T-helper 2 cell treated with Interferon-gamma antibody and Interleukin-4, amounts not matched to agents 5 μg/mL and 100 μg/mL, for 36 hours (primary cell): Measurements from ENCODE around the gene PHF2.

Source experiments
- DNase-seq: peaks from one replicate; pipeline ENCODE4 v3.0.0; 2021; ENCODE audit warnings: low spot score
- H3K27ac Mint-ChIP-seq: one replicate; pipeline ENCODE4 v1.8.0; 2021; ENCODE audit warnings: mild to moderate bottlenecking, mixed read lengths
- H3K27me3 Mint-ChIP-seq: one replicate; pipeline ENCODE4 v1.8.0; 2021; ENCODE audit warnings: low read depth, mixed read lengths
- H3K36me3 Mint-ChIP-seq: one replicate; pipeline ENCODE4 v1.8.0; 2021; ENCODE audit warnings: low read depth, mixed read lengths
- H3K4me1 Mint-ChIP-seq: one replicate; pipeline ENCODE4 v1.8.0; 2021; ENCODE audit warnings: low read depth, mixed read lengths
- H3K4me3 Mint-ChIP-seq: one replicate; pipeline ENCODE4 v1.8.0; 2022; ENCODE audit warnings: mild to moderate bottlenecking, moderate library complexity, mixed read lengths
- H3K9me3 Mint-ChIP-seq: one replicate; pipeline ENCODE4 v1.8.0; 2021; ENCODE audit warnings: mixed read lengths

PHF2 gene

GRCh38 chr9:93576258-93577077 is at the start of gene PHF2:
TSS of gene PHF2 (plus strand) at chr9:93576584. CDS start at chr9:93576774, 190 bp downstream.
- Mint-ChIP-seq H3K9me3 (no peaks in the 10 kb centered on the region), H3K27ac (peak within 1 kb of the TSS; percentile 89), H3K4me1 (peaks cover 22% of the 10 kb centered on the region), H3K36me3 (peaks cover 9% of the 10 kb centered on the region), H3K4me3 (peak within 1 kb of the TSS; percentile 88), H3K27me3 (no peaks in the 10 kb centered on the region)
- DNase-seq = peak; percentile 40

- H3K4me3 Mint-ChIP-seq = no peak overlapping the region
- H3K27me3 Mint-ChIP-seq = no peaks in the 10 kb centered on the region
These were observed 45.0 kb upstream of the PHF2 start for GRCh38 chr9:93531374-93531773.

GRCh38 chr9:93532141-93532540 is 44.2 kb upstream of the PHF2 start:
- Mint-ChIP-seq H3K9me3 (no peaks in the 10 kb centered on the region), H3K27ac (no peak overlapping the region)

More at GRCh38 chr9:93531374-93531773, 45.0 kb upstream of the PHF2 start:
- DNase-seq = no peak
- Mint-ChIP-seq H3K4me1 (peaks cover 14% of the 10 kb centered on the region), H3K9me3 (no peaks in the 10 kb centered on the region), H3K36me3 (peaks cover 67% of the 10 kb centered on the region), H3K27ac (no peak overlapping the region)

GRCh38 chr9:93533863-93534262 is 42.5 kb upstream of the PHF2 start:
- Mint-ChIP-seq H3K36me3 (peaks cover 61% of the 10 kb centered on the region), H3K27me3 (no peaks in the 10 kb centered on the region), H3K4me3 (no peak overlapping the region), H3K9me3 (no peaks in the 10 kb centered on the region), H3K27ac (peak overlapping the region; percentile 45), H3K4me1 (peaks cover 6% of the 10 kb centered on the region)
- DNase-seq = no peak

More at GRCh38 chr9:93532141-93532540, 44.2 kb upstream of the PHF2 start:
- no peak for DNase-seq
- Mint-ChIP-seq H3K36me3 (peaks cover 63% of the 10 kb centered on the region), H3K4me1 (peaks cover 10% of the 10 kb centered on the region), H3K27me3 (no peaks in the 10 kb centered on the region), H3K4me3 (no peak overlapping the region)

- no peak for DNase-seq
- H3K27me3 Mint-ChIP-seq = no peaks in the 10 kb centered on the region
- H3K27ac Mint-ChIP-seq = no peak overlapping the region
- H3K4me3 Mint-ChIP-seq = no peak overlapping the region
- H3K36me3 Mint-ChIP-seq = peaks cover 59% of the 10 kb centered on the region
- H3K4me1 Mint-ChIP-seq = peaks cover 8% of the 10 kb centered on the region
- H3K9me3 Mint-ChIP-seq = no peaks in the 10 kb centered on the region
These were observed 40.2 kb upstream of the PHF2 start for GRCh38 chr9:93536167-93536566.

- no peak overlapping the region for H3K27ac Mint-ChIP-seq
- no peak for DNase-seq
- no peaks in the 10 kb centered on the region for H3K27me3 Mint-ChIP-seq
- H3K4me1 Mint-ChIP-seq = peaks cover 9% of the 10 kb centered on the region
- no peak overlapping the region for H3K4me3 Mint-ChIP-seq
- peaks cover 65% of the 10 kb centered on the region for H3K36me3 Mint-ChIP-seq
- H3K9me3 Mint-ChIP-seq = no peaks in the 10 kb centered on the region
These were observed 39.5 kb upstream of the PHF2 start for GRCh38 chr9:93536874-93537273.

GRCh38 chr9:93540305-93540704 is 36.1 kb upstream of the PHF2 start:
- no peaks in the 10 kb centered on the region for H3K27me3 Mint-ChIP-seq
- H3K9me3 Mint-ChIP-seq = no peaks in the 10 kb centered on the region
- no peak overlapping the region for H3K27ac Mint-ChIP-seq
- peaks cover 58% of the 10 kb centered on the region for H3K36me3 Mint-ChIP-seq
- DNase-seq = no peak
- H3K4me1 Mint-ChIP-seq = peaks cover 8% of the 10 kb centered on the region
- H3K4me3 Mint-ChIP-seq = no peak overlapping the region

GRCh38 chr9:93541005-93541404 is 35.4 kb upstream of the PHF2 start:
- Mint-ChIP-seq H3K4me1 (peaks cover 8% of the 10 kb centered on the region), H3K27me3 (no peaks in the 10 kb centered on the region), H3K4me3 (no peak overlapping the region), H3K27ac (peak overlapping the region; percentile 63), H3K9me3 (no peaks in the 10 kb centered on the region), H3K36me3 (peaks cover 56% of the 10 kb centered on the region)
- no peak for DNase-seq

- H3K9me3 Mint-ChIP-seq = no peaks in the 10 kb centered on the region
- H3K27me3 Mint-ChIP-seq = no peaks in the 10 kb centered on the region
- H3K27ac Mint-ChIP-seq = no peak overlapping the region
- no peak for DNase-seq
- H3K4me1 Mint-ChIP-seq = peaks cover 8% of the 10 kb centered on the region
- H3K36me3 Mint-ChIP-seq = peaks cover 61% of the 10 kb centered on the region
- H3K4me3 Mint-ChIP-seq = no peak overlapping the region
These were observed 34.6 kb upstream of the PHF2 start for GRCh38 chr9:93541581-93542349.

GRCh38 chr9:93543117-93543516 is 33.3 kb upstream of the PHF2 start:
- no peaks in the 10 kb centered on the region for H3K9me3 Mint-ChIP-seq
- peaks cover 59% of the 10 kb centered on the region for H3K36me3 Mint-ChIP-seq
- no peak overlapping the region for H3K27ac Mint-ChIP-seq
- H3K27me3 Mint-ChIP-seq = no peaks in the 10 kb centered on the region
- peaks cover 8% of the 10 kb centered on the region for H3K4me1 Mint-ChIP-seq
- H3K4me3 Mint-ChIP-seq = no peak overlapping the region
- no peak for DNase-seq

GRCh38 chr9:93546356-93546755 is 30.0 kb upstream of the PHF2 start:
- peaks cover 57% of the 10 kb centered on the region for H3K36me3 Mint-ChIP-seq
- no peak for DNase-seq
- H3K4me1 Mint-ChIP-seq = peaks cover 4% of the 10 kb centered on the region
- H3K4me3 Mint-ChIP-seq = no peak overlapping the region
- H3K9me3 Mint-ChIP-seq = no peaks in the 10 kb centered on the region
- no peaks in the 10 kb centered on the region for H3K27me3 Mint-ChIP-seq
- H3K27ac Mint-ChIP-seq = no peak overlapping the region

GRCh38 chr9:93549611-93550010 is 26.8 kb upstream of the PHF2 start:
- Mint-ChIP-seq H3K4me1 (no peaks in the 10 kb centered on the region), H3K36me3 (peaks cover 52% of the 10 kb centered on the region), H3K27me3 (no peaks in the 10 kb centered on the region), H3K9me3 (no peaks in the 10 kb centered on the region), H3K4me3 (no peak overlapping the region), H3K27ac (no peak overlapping the region)
- DNase-seq = no peak

- peaks cover 54% of the 10 kb centered on the region for H3K36me3 Mint-ChIP-seq
- no peak overlapping the region for H3K27ac Mint-ChIP-seq
- no peaks in the 10 kb centered on the region for H3K4me1 Mint-ChIP-seq
- H3K4me3 Mint-ChIP-seq = no peak overlapping the region
- no peak for DNase-seq
- no peaks in the 10 kb centered on the region for H3K27me3 Mint-ChIP-seq
- H3K9me3 Mint-ChIP-seq = no peaks in the 10 kb centered on the region
These were observed 23.5 kb upstream of the PHF2 start for GRCh38 chr9:93552923-93553322.

GRCh38 chr9:93555370-93555769 is 21.0 kb upstream of the PHF2 start:
- H3K4me3 Mint-ChIP-seq = no peak overlapping the region
- no peak for DNase-seq
- H3K4me1 Mint-ChIP-seq = no peaks in the 10 kb centered on the region
- H3K36me3 Mint-ChIP-seq = peaks cover 58% of the 10 kb centered on the region
- H3K27me3 Mint-ChIP-seq = no peaks in the 10 kb centered on the region
- H3K9me3 Mint-ChIP-seq = no peaks in the 10 kb centered on the region
- H3K27ac Mint-ChIP-seq = no peak overlapping the region
